Occipital lobe (tissue), 2 donors: ENCODE data around the gene LRRC14B. TPM values are rescaled to one million over a fixed set of nuclear protein-coding genes. Genes with fewer than 3 reads are reported as not detected.
"Not testable (repeated sequence)": the region's sequence is repeated elsewhere in the genome, so short reads cannot be mapped to it uniquely, and the experiment has no call there.

Source experiments
- DNase-seq: peaks from one replicate; lab custom pipeline; 2025; lab: John Stamatoyannopoulos, UW
- total RNA-seq: library from RNA; depleted of rRNA; stranded (reverse); fragments of >200 nt; gene quantifications from one replicate; pipeline ENCODE4 v1.2.3, GENCODE V29; 2014

Gene LRRC14B
- total RNA-seq, 1 donor from 2014 or later = not detected

- DNase-seq = no peak
Observed at GRCh38 chr5:206406-206805, 15.1 kb downstream of the LRRC14B start.

GRCh38 chr5:206927-207536 is 15.7 kb downstream of the LRRC14B start:
- DNase-seq = no peak

GRCh38 chr5:207599-207998 is 16.3 kb downstream of the LRRC14B start:
- DNase-seq = no peak

- no peak for DNase-seq
Observed at GRCh38 chr5:208449-209114, 17.3 kb downstream of the LRRC14B start.

- no peak for DNase-seq
Observed at GRCh38 chr5:213803-214395, 22.6 kb downstream of the LRRC14B start.

- not testable (repeated sequence) for DNase-seq
Observed at GRCh38 chr5:215256-215655, 24.0 kb downstream of the LRRC14B start.

- not testable (repeated sequence) for DNase-seq
Observed at GRCh38 chr5:216076-216475, 24.8 kb downstream of the LRRC14B start.

- DNase-seq = peak; percentile 91
Observed at GRCh38 chr5:217494-218456, 26.5 kb downstream of the LRRC14B start, which contains the start of the genes CCDC127 and SDHA. Gene CCDC127, minus strand, starts transcription at chr5:218153. Its CDS starts 1,304 bp downstream, at chr5:216849. Gene SDHA, plus strand, starts transcription at chr5:218320. Its CDS starts 36 bp downstream, at chr5:218356.

- DNase-seq = no peak
Observed at GRCh38 chr5:218457-219291, 27.4 kb downstream of the LRRC14B start.

GRCh38 chr5:219460-219863 is 28.2 kb downstream of the LRRC14B start:
- DNase-seq = no peak

- no peak for DNase-seq
Observed at GRCh38 chr5:219991-220390, 28.7 kb downstream of the LRRC14B start.

GRCh38 chr5:222951-223715 is 31.8 kb downstream of the LRRC14B start:
- not testable (repeated sequence) for DNase-seq

- DNase-seq = no peak
Observed at GRCh38 chr5:223791-224190, 32.5 kb downstream of the LRRC14B start.

- no peak for DNase-seq
Observed at GRCh38 chr5:225334-225733, 34.0 kb downstream of the LRRC14B start.

- DNase-seq = not testable (repeated sequence)
Observed at GRCh38 chr5:227375-227774, 36.1 kb downstream of the LRRC14B start.

GRCh38 chr5:228886-229285 is 37.6 kb downstream of the LRRC14B start:
- no peak for DNase-seq

- no peak for DNase-seq
Observed at GRCh38 chr5:230711-231110, 39.4 kb downstream of the LRRC14B start.

GRCh38 chr5:231661-232060 is 40.4 kb downstream of the LRRC14B start:
- no peak for DNase-seq

- DNase-seq = not testable (repeated sequence)
Observed at GRCh38 chr5:233426-233825, 42.1 kb downstream of the LRRC14B start.

GRCh38 chr5:234450-234849 is 43.2 kb downstream of the LRRC14B start:
- DNase-seq = no peak
